ENCODE data around the gene FAM3A.
"Not testable (repeated sequence)": the region's sequence is repeated elsewhere in the genome, so short reads cannot be mapped to it uniquely, and the experiment has no call there.

FAM3A gene

DNA sequence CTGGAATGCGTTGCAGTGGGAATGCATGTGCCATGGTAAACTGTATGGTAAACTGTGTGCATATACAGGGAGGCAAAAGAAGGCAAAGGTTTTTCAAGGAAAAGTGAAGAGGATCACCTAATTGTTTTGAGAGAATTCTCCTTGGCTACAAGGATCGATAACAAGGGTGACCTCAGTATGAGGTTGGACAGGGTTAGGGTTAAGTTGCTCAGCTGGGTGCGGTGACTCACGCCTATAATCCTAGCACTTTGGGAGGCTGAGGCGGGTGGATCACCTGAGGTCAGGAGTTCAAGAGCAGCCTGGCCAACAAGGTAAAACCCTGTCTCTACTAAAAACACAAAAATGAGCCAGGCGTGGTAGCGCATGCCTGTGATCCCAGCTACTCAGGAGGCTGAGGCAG lies 14.6 kb downstream of the FAM3A start:
- DNase-seq = not testable (repeated sequence)

DNA sequence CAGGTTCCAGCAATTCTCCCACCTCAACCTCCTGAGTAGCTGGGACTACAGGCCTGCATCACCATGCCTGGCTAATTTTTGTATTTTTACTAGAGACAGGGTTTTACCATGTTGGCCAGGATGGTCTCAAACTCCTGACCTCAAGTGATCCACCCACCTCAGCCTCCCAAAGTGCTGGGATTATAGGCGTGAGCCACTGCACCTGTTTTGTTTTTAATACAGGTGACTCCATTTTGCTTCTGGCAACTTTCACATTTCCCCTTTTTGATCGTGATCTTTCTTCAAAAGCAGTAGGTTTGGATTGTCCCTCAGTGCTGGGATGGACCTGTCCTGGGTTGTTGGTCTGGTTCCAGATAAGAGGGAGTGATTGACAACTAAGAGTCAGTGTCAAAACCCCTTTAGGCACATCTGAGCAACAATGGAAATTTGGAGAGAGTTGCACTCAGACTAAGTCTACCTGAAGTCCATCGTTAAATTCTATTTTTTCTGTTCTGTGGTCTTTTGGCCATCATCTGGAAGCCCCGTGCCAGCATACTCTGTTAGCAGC lies 19.4 kb downstream of the FAM3A start:
- not testable (repeated sequence) for DNase-seq

DNA sequence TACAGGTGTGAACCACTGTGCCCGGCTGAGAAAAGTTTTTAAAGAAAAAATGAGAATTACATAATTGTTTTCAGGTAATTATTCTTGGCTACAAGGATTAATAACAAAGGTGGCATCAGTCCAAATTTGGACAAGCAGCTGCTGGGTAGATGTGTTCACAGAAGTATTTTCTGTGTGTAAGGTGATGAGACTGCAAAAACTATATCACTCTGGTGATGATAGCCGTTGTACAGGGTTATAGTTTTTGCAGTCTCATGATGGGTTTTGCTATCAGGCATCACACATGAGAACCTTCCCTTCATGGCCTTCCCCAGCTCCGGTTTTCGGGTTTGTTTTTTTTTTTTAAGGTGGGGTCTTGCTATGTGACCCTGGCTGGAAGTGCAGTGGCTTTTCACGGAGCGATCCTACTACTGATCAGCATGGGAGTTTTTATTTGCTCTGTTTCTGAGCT lies 20.5 kb downstream of the FAM3A start:
- no peak for DNase-seq

DNA sequence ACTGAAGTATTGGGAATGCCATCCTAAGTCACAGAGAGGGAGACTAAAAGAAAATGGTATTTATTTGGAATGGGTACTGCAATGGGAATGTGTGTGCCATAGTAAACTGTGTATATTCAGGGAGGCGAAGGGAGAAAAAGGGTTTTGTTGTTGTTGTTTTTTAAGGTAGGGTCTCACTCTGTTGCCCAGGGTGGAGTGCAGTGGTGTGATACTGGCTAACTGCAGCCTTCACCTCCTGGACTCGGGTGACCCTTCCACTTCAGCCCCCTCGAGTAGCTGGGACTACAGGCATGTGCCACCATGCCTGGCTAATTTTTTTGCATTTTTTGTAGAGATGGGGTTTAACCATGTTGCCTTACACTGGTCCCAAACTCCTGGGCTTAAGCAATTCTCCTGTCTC lies 21.3 kb downstream of the FAM3A start:
- DNase-seq = no peak

DNA sequence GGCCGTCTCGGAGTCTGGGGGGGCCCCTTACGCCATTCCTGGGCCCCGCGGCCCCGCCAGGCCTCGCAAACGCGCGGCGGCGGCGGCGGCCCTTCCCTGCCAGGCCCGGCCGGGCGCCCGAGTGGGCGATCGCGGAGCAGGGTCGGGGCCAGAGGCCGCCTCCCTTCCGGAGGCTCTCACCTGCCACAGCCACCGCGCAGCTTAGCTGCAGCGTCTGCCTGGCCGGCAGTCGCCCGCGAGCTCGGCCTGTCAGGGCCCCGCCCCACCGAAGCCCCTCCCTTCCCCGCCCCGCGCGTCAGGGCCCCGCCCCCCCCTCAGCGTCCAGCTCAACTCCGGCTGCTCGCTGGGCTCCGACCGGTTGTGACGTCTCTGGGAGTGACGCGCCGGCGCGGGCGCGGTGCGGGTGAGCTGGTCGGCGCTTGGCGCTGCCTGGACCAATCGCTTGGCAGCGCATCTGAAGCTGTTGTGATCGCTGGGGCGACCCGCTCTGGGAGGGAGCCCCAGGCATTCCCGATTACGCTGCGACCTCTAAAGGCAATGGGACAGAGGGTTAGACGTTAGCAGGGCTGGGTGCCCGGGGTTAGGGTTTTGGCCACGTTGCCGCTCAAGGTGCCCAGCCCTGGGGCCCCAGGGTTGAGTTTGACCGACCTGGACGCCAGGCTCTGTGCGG lies 25.5 kb downstream of the FAM3A start, which contains the start of gene SLC10A3:
TSS of gene SLC10A3 (minus strand) at position 216 of the 670 bp plus-strand sequence. CDS start 1,689 bp downstream, outside the sequence.
- peak; percentile 94 for DNase-seq

DNA sequence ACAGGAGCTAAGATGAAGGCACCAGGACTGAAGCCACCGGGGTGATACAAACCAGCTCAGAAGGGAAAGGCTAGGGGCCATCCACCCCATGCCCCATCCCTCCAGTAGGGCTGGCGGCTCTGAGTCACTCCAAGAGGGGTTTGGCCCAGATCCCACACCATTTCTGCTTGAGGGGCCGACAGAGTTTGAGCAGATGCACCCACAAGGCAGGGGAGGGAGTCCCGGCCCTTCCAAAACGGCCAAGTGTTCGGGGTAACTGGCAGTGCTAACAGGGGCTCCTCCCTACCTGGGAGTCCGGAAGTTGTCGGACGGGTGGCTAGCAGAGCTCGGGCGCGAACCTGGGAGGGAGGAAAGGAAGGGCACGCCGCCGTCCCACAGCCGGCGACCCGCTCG lies 26.0 kb downstream of the FAM3A start:
- no peak for DNase-seq

DNA sequence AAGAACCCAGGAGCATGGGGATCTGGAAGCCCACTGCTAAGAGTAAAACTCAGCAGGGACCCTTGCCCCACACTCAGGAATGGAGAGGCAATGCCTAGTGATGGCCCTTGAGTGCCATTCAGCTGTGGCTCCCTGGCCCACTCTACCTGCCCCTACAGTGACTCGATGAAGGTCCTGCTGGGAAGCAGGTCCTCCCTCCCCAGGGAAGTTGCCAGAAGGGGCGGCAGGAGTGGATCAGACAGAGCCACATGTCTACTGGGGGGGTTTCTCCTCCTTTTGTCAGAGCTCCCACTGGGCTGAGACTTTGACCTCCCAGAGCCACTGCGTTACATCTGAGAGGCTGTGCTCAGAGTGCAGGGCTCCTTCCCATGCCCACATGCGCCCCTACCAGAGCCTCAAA lies 26.9 kb downstream of the FAM3A start:
- no peak for DNase-seq

DNA sequence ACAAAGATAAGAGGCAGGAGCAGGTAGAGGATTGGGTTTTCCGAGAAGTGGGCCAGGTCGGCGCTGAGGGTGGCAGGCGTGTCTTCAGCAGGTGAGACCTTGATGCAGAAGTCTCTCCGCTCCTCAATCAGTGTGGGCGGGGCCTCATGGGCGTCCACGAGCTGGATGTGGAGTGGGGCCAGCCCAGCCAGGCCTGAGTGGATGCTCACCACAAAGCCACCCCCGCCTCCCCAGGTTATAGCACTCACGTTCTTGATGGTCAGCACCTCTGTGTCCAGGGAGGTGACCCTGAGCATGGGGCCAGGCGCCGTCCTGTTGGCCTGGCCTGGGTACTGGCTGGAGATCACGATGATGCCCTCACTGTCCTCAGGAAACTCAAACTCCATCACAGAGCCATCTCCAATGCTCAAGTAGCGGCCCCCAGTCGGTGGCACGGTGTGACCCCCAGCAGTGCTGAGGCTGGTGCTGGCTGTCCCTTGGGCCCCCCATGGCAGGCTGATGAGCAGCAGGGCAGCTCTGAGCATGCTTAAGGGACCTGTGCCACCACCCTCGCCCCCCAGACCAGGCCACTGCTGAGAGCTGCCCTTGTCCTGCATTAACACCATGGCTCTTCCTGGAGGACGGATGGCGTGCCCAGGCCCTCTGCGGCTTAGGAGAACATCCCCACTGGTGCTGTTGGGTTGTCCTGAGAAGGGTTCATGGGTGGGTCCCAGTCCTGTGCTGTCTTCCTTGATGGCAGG lies 27.5 kb downstream of the FAM3A start:
- DNase-seq = no peak

DNA sequence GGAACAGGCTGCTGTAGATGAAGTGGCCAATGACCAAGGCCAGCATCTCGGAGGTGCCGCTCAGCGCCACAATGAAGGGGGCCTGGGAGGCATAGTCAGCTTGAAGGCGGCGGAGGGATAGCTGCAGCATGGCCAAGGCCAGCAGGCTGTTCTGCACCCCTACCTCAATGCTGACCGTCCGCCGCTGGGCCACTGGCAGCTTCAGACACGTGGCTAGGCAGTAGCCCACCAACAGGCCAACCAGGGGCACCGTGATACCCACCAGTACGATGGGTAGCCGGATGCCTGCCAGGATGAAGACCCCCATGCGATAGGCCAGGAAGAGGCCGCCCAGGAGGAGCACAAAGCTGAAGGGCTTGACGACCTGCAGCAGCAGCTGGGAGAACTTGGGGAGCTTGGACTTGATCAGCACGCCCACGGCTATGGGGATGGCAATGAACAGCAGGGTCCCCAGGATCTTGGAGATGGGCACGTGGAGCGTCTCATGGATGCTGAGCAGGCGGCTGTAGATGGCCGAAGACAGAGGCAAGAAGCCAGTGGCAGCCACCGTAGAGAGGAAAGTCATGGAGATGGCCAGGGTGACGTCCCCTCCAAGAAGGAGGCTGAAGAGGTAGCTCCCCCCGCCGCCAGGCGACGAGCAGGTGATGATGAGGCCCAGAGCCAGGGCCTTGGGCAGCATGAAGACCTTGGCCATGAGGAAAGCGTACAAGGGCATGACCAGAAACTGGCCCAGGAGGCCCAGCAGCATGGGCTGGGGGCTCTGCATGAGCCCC lies 28.3 kb downstream of the FAM3A start:
- DNase-seq = no peak

DNA sequence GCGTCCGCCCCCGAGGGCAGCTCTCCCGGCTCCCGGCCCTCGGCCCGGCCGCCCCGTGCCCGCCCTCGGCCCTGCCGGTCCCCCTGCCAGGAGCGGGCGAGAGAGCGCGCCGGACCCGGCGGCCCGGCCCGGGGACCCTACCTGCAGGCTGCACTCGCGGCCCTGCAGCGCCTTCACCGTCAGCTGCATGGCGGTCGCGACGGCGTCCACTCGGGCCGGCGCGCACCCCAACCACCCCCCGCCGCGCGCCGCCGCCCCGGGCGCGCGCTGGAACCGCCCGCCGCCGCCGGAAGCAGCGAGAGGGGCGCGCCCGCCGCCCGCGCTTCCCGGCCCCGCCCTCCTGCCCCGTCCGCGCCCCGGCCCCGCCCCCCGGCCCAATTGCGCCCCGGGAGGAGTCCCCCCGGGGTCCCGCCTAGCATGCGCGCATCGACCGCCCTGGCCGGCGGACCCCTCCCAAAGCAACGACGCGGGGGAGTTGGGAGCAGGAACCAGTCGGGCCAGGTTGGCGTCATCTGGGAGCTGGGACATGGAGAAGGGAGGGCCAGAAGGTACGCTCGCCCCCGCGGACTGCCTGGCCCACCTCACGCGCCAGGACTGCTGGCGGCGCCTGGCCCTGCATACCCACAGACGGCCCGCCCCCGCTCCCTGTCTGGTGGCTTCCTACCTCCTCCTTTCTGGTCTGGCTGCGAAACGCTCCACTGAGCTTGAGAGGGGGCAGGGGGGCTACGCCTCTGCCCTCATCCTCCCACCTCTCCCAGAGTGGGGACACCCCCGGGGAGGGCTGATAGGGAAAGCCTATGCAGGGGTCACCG lies 29.4 kb downstream of the FAM3A start, which contains the start of gene UBL4A:
TSS of gene UBL4A (minus strand) at position 220 of the 812 bp plus-strand sequence. CDS start at position 189, 31 bp downstream.
- peak; percentile 64 for DNase-seq

DNA sequence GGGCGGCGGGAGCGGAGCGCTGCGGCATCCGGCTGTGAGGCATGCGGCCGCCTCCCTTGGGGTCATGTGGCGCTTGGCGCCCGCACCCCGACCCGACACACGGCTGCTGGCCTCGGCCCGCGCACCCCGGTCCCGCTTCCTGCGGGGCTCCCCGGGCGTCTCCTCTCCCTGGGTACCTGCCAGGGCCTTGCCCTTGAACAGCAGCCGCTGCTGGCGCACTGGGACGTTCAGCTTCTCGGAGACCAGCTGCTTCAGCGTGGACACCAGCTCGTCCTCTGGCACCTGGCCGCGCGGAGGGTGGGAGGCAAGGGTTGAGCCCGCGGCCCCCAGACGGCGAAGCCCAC lies 30.0 kb downstream of the FAM3A start:
- DNase-seq = peak; percentile 37

DNA sequence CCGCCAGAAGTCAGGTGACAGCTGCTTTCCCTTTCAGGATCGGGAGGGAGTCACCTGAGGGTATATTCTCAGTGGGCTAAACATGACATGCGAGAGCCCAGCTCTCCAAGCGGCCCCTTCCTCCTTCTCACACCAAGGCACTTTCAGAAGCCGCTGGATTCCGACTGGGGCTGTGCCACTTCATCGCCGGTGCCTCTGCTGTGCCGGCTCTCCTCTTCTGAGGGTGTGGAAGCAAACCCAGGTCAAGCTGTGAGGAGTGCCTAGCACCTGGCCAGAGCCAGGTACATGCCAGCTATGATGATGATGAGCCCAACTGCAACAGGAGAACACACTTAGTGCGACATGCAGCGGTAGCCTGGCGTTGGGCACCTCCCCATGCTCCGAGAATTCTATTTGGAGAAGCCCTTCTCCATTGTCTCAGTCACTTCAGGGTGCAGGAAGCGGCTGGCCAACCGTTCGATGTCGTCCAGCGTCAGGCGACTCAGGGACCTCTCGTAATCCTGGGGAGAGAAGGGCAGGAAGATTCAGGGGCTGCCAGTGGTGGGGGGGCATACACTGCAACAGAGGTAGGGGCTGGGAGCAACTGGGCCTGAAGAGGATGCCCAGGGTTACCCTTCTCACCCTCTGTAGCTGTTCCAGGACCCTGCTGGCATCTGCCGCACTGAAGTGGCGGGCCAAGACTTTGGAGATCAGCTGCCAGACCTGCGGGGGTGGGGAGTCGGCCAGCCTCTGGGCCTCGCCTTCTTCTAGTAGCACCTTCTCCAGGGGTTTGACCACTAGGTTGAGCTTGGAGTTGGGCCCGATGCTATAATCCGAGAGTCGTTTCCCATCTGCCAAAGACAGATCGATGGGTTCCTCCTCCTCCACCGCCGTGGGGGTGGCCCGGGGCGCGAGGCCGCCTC lies 30.6 kb downstream of the FAM3A start:
- DNase-seq = no peak

DNA sequence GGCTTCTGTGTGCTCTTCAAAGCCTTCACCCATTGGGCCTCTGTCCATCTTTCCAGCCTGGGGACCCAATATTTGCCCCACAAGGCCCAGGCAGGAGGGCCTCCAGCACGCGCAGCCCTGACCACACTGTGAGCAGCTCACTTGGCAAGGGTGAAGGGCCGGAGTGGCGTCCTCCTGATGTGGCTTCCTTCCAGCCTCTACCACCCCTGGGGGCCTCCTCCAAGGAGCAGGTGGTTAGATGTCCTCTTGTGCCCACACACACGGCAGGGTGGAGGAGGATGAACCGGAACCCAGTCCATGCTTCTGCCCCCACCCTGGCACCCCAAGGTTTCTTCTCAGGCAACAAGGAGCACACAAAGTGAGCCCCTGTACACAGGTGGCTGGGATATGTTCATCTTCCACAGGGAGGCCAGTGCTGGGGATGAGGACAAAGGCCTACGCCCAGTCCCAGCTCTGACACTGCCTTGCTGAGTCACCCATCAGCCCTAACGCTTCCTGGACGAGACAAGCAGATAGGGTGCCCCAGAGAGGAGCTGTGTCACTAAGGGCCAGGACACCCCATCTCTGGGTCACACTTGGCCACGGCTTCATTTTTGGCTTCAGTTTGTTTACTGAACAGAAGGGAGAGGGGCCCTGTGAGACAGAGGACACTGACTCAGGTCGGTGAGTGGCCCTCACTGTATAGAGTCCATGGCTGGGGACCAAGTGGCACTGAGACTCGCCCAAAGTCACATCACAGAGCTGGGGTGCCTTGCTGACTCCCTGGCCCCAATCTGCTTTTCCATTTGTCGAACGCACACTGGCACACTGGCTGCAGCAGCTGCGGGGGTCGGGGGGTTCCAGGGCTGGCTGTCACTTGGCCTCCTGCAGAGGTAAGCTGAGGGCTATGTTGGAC lies 31.5 kb downstream of the FAM3A start:
- no peak for DNase-seq

DNA sequence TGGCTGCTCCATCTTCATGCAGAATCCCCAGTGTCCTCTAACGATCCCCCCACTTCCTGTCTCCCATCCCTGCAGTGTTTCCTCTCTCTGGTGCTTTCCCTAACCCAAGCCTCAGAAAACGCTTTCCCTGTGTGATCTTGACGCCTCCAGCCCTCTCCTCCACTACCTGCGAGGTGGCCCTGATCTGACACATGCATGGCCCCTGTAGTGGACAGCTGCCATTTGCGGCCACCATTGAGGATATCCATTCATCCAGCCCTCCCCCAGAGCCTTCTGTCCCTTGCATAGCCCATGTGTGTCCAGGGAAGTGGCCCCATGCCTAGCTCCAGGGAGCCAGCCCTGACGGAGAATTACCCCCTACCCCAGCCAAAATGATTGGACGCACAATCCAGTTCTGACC lies 32.7 kb downstream of the FAM3A start:
- no peak for DNase-seq

DNA sequence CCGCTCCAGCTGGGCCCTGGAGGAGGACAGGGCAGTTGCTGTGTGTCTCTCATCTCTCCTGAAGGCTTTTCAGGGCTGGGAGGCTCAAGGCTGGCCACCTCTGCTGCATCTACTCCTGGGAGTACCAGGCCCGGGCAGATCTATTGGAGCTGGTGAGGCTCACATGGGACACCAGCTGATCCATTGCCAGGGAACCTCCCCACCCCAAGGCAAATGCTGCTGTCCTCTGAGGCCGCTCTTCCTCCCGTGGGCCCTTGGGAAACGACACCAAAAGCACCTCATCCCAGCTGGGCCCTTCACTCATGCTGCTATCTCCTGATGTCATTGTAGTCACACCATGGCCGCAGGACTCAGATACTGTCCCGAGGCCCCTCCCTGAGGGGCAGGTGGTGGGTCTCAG lies 33.2 kb downstream of the FAM3A start:
- DNase-seq = no peak

DNA sequence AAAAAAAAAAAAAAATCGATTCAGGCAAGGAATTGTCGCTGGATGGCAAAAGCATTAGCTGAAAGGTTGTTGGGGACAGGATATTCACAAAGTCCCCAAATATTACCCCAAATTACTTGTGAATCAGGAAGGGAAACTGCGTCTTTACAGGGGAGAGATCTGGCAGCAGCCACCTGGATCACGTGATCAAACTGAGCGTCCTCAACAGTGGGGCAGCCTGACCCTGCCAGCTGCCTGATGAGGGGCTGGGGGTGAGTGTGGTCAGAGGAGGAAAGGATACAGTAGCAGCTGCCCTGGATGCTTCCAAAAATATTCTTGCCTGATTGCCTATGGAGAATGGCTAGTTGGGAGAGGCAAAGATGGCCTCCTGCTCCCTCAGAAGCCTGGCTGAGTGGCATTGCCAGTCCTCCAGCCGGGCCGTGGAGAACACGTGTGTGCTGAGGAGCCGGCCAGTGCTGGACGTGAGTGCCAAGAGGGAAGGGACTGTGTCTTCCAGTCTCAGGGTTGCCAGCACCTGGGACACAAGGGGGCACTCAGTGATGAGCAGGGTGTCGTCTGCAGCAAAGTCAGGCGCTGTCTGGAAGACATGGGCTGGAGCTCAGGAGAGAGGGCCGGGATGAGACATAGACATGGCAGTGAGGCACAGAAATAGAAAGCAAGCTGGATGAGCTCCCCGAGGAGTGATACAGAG lies 34.0 kb downstream of the FAM3A start:
- DNase-seq = no peak

DNA sequence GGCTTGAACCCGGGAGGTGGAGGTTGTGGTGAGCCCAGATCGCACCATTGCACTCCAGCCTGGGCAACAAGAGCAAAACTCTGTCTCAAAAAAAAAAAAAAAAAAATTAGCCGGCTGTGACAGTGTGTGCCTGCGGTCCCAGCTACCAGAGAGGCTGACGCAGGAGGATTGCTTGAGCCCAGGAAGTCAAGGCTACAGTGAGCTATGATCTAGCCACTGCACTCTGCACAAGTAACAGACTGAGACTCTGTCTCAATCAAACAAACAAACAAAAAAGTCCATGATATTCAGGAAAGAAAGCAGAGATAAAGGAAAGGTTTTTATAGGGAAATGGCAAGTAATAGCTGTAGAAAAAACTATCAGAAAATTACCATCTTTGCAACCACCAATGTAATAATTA lies 34.8 kb downstream of the FAM3A start:
- DNase-seq = no peak

DNA sequence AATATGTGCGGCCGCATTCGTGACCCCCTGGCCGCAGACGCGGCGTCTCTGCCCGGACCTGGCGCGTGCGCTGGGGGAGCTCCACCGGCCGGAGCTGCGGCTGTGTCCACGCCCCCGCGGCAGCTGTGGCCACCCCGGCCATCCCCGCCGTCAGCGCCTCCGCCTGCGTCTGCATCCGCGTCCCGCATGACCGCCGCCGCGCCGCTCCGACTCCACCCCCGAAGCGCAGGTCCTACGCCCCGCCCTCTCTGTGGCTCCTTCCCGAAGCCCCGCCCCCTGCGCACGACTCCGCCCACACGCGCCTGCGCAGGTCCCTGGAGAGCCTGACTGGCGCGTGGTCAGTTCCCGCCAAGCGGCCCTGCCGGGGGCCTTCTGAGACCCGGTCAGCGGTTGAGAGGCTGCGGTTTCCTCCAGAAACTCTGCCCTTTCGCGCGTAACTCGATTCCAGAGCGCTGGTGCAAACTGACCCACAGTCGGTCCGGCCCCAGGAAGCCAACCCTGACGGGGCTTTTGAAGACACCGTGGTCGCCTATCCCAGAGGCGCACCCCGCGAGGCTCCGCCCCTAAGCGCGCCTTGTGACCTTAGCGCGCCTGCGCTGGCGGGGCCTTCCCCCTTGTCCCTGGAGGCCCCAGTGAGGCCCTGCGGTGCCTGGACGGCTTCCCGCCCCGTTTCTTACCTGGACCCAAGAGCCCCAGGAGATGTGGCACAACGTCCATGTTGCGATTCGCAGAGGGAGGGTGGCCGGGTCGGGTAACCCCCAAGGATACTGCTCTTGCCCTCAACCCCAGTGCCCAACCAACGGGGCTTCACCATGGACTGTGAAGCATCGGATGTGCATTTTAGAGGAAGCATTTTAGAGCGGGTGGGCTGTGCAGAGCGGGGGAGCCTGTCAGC lies 37.1 kb downstream of the FAM3A start, which contains the start of gene LAGE3:
TSS of gene LAGE3 (minus strand) at position 554 of the 895 bp plus-strand sequence. CDS start at position 188, 366 bp downstream.
- peak; percentile 94 for DNase-seq
